LNCaP clone FGC (cell line): ENCODE results near the gene PTPRN.

Source experiments
- DNase-seq: peaks from one replicate; pipeline ENCODE4 v3.0.0-alpha.2; 2011; ENCODE audit warnings: low read depth
- H3K4me3 ChIP-seq: 2 replicates; pipeline ENCODE4 v1.5.1; 2011; ENCODE audit warnings: mild to moderate bottlenecking, low read depth, low read length, control low read depth
- CTCF ChIP-seq: IDR thresholded peaks from 2 replicates; pipeline ENCODE4 v1.5.1; 2012; ENCODE audit warnings: mild to moderate bottlenecking; ENCODE audit not compliant: control insufficient read depth, insufficient read depth; ENCODE audit errors: extremely low read depth

Gene PTPRN

GRCh38 chr2:219308142-219309101, 779 bp downstream of the PTPRN start:
- DNase-seq: no peak
- no peak for TF ChIP-seq CTCF
- no peak overlapping the region for H3K4me3 ChIP-seq

GRCh38 chr2:219306047-219306446, 3.2 kb downstream of the PTPRN start:
- no peak for DNase-seq
- no peak for TF ChIP-seq CTCF
- H3K4me3 ChIP-seq: no peak overlapping the region

- TF ChIP-seq CTCF: no peak
- H3K4me3 ChIP-seq: no peak overlapping the region
Measured at GRCh38 chr2:219304223-219304622, 5.0 kb downstream of the PTPRN start.

GRCh38 chr2:219302412-219302968, 6.7 kb downstream of the PTPRN start:
- DNase-seq: no peak
- H3K4me3 ChIP-seq: no peak overlapping the region
- no peak for TF ChIP-seq CTCF

More at GRCh38 chr2:219304223-219304622, 5.0 kb downstream of the PTPRN start:
- no peak for DNase-seq

- DNase-seq: no peak
- no peak overlapping the region for H3K4me3 ChIP-seq
- no peak for TF ChIP-seq CTCF
Measured at GRCh38 chr2:219300022-219300421, 9.2 kb downstream of the PTPRN start.

- no peak for DNase-seq
- H3K4me3 ChIP-seq: no peak overlapping the region; the same call in 1 of the 2 replicates
- no peak for TF ChIP-seq CTCF
Measured at GRCh38 chr2:219299372-219299760, 9.8 kb downstream of the PTPRN start.
